ENCODE data around the gene UBE2N. TPM values are rescaled to one million over a fixed set of nuclear protein-coding genes. Genes with fewer than 3 reads are reported as not detected.
"Not testable (repeated sequence)": the region's sequence is repeated elsewhere in the genome, so short reads cannot be mapped to it uniquely, and the experiment has no call there.

Gene UBE2N
- total and polyA plus RNA-seq, 2 donors = 64.5 to 132 TPM

DNA sequence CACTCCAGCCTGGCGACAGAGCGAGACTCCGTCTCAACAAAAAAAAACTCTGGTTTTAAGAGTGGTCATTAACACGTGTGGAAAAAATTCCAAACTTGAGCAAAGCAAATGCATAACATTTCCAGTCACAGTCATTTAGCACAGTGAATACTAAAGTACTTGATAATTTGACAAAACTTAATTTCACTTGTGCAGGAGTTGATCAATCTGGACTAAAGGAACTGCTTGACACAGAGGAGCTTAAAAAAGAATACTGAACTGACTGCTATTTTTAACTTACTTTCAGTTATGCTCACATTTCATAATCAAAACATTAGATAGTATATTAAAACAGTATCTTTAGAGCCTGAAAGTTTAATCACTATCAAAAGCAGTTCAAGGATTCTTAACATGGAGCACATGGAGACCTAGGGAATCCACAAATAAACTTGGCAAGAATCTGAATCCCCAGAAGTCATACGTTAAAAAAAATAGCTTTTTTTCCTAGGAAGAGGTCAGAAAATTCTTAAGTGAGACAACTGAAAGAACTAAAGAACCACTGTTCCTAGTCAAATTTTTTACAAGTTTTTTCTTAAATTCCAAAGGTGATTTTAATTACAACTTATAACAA lies 7.4 kb downstream of the UBE2N start:
- no peak for DNase-seq (ENCODE audit: extremely low spot score)
- Histone ChIP-seq H3K4me3 (ENCODE audit: low read depth, low read length) (no peak overlapping the region), H3K27ac (ENCODE audit: low read depth) (no peak overlapping the region), H3K36me3 (ENCODE audit: insufficient read depth) (no peaks in the 10 kb centered on the region), H3K4me1 (ENCODE audit: insufficient read depth) (no peaks in the 10 kb centered on the region)
- 56% methylated on average over 5 of the region's 5 CpGs for WGBS

DNA sequence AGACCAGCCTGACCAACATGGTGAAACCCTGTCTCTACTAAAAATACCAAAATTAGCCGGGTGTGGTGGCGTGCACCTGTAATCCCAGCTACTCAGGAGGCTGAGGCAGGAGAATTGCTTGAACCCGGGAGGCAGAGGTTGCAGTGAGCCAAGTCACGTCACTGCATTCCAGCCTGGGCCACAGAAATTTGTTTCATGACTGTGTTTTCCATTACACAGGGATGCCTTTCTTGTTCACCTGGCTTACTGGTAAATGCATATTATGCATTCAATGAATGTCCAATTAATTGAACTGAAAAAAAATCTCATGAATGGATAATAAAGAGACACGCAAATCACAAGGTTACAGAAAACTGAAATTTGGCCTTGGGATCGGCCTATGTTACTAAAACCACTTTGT lies 9.7 kb downstream of the UBE2N start:
- not testable (repeated sequence) for H3K36me3 ChIP-seq (ENCODE audit: insufficient read depth); H3K4me3 ChIP-seq (ENCODE audit: low read depth, low read length); H3K27ac ChIP-seq (ENCODE audit: low read depth); DNase-seq (ENCODE audit: extremely low spot score); H3K4me1 ChIP-seq (ENCODE audit: insufficient read depth)
- WGBS = 94% methylated on average over 6 of the region's 6 CpGs

DNA sequence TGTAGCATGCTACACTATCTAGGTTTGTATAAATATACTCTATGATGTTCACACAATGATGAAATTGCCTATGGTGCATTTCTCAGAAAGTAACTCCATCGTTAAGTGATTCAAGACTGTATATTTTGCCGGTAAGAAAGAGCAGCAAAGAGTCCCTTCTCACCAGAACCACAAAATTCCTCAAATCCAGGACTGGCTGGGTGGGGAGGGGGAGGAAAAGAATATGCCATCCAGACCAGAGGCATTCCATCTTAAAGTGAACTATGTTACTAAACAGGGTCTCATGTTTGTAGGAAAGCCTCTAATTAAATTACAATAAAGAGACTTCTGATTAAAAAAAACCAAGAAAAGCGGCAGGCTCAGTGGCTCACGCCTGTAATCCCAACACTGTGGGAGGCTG lies 11.5 kb downstream of the UBE2N start:
- Histone ChIP-seq H3K27ac (ENCODE audit: low read depth) (no peak overlapping the region), H3K4me1 (ENCODE audit: insufficient read depth) (peaks cover 2% of the 10 kb centered on the region), H3K4me3 (ENCODE audit: low read depth, low read length) (no peak overlapping the region), H3K36me3 (ENCODE audit: insufficient read depth) (no peaks in the 10 kb centered on the region)
- WGBS = 91% methylated on average over 4 of the region's 4 CpGs
- no peak for DNase-seq (ENCODE audit: extremely low spot score)

DNA sequence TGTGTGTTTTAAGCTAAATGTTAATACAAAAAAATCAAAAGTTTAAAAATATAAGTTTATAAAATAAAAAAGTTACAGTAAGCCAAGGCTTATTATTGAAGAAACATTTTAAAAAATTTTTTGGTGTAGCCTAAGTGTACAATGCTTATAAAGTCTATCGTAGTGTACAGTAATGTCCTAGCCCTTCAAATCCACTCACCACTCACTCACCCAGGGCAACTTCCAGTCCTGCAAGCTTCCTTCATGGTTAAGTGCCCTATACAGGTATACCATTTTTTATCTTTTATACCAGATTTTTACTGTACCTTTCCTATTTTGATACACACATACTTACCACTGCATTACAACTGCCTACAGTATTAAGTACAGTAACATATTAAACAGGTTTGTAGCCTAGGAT lies 11.9 kb downstream of the UBE2N start:
- no peaks in the 10 kb centered on the region for H3K36me3 ChIP-seq (ENCODE audit: insufficient read depth)
- no peak overlapping the region for H3K27ac ChIP-seq (ENCODE audit: low read depth)
- 86% methylated on average over 1 of the region's 1 CpG for WGBS
- H3K4me3 ChIP-seq (ENCODE audit: low read depth, low read length) = no peak overlapping the region
- DNase-seq (ENCODE audit: extremely low spot score) = no peak
- peaks cover 2% of the 10 kb centered on the region for H3K4me1 ChIP-seq (ENCODE audit: insufficient read depth)

DNA sequence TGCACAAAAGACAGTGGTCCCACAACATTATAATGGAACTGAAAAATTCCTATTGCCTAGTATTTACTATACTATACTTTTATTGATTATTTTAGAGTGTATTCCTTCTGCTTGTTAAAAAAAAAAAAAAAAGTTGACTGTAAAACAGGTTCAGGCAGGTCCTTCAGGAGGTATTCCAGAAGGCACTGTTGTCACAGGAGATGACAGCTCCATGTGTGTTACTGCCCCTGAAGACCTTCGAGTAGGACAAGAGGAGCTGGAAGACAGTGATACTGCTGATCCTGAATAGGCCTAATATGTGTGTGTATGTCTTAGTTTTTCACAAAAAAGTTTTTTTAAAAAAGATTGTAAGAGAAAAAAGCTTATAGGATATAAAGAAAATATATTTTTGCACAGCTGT lies 12.3 kb downstream of the UBE2N start:
- Histone ChIP-seq H3K27ac (ENCODE audit: low read depth) (no peak overlapping the region), H3K36me3 (ENCODE audit: insufficient read depth) (no peaks in the 10 kb centered on the region), H3K4me3 (ENCODE audit: low read depth, low read length) (no peak overlapping the region), H3K4me1 (ENCODE audit: insufficient read depth) (peaks cover 2% of the 10 kb centered on the region)
- DNase-seq (ENCODE audit: extremely low spot score) = no peak
- WGBS = 73% methylated on average over 1 of the region's 1 CpG

DNA sequence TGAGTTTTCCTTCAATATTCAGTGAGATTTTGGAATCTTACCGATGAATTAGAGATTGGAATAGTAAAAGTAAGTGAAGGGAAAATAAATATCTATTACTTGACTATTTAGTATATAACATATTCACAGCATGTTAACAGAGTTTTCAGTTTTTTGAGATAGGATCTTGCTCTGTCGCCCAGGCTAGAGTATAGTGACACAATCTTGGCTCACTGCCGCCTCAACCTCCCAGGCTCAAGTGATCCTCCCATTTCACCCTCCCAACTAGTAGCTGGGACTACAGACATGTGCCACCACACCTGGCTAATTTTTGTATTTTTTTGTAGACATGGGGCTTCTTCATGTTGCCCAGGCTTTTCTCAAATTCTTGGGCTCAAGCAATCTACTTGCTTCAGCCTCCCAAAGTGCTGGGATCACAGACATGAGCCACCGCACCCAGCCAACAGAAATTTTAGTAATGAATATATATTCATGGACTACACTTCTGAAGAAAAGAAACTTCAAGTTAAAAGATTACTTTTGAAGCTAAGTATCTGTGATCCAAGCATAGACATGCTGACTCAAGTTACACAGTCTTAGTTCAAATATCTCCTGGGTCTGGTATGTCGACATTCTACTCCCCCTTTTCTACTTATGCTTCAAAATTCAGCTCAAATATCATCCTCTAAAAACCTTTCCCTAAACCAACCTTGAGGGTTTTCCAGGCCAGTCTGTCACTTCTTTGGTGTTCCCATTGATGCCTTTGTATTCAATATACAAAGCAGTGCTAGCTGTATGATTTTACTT lies 13.8 kb downstream of the UBE2N start:
- H3K4me1 ChIP-seq (ENCODE audit: insufficient read depth) = peaks cover 2% of the 10 kb centered on the region
- DNase-seq (ENCODE audit: extremely low spot score) = no peak
- no peaks in the 10 kb centered on the region for H3K36me3 ChIP-seq (ENCODE audit: insufficient read depth)
- 64% methylated on average over 5 of the region's 5 CpGs for WGBS
- H3K4me3 ChIP-seq (ENCODE audit: low read depth, low read length) = no peak overlapping the region
- no peak overlapping the region for H3K27ac ChIP-seq (ENCODE audit: low read depth)

DNA sequence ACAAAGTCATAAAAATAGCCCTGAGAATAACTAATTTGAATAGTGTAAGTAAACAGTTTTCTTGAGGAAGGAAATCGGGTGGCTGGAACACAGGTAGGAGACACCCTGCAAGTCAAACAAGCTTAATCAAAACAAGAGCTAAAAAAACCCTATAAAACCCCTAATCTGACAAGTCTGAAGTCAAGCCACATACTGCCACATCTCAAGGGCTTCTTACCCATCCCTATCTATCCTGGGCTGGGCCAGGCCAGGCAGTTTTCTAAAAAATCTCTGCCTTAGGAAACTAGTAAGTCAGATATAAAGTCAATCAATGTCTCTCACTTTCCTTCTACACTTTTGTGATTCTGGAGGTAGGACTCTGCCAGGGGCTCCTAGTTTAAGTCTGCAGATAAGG lies 15.3 kb downstream of the UBE2N start:
- Histone ChIP-seq H3K36me3 (ENCODE audit: insufficient read depth) (no peaks in the 10 kb centered on the region), H3K27ac (ENCODE audit: low read depth) (no peak overlapping the region), H3K4me1 (ENCODE audit: insufficient read depth) (peaks cover 2% of the 10 kb centered on the region), H3K4me3 (ENCODE audit: low read depth, low read length) (no peak overlapping the region)
- DNase-seq (ENCODE audit: extremely low spot score) = no peak
- 22% methylated on average over 1 of the region's 1 CpG for WGBS

DNA sequence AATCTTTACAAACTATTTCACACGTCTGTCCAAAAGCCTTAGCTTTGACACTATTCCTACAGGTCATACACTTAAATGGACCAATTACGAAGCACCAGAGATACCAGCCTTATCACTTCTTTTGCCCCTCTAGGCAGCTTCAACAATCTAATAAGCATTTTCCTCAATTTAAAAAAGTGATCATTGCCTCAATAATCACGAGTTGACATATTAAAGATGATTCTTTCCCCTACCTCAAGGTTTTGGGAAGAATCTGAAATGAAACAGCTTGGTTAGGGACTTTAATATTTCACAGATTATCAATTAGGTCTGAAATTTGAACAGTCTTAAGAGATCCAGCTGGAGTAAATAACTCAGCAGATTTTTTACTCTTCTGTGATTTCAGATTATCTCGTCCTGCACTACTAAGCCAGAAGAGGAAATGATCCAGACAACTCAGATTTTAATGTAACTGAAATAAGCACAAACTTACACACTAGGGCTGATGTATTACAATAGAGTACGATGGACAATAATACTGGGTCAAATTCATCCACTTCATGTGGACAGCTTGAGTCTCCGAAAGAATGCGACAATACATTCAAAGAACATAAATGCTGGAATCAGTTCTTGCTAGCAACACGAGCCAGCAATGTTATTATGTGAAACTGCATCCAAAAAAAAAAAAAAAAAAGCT lies 15.9 kb downstream of the UBE2N start:
- H3K36me3 ChIP-seq (ENCODE audit: insufficient read depth) = no peaks in the 10 kb centered on the region
- no peak overlapping the region for H3K27ac ChIP-seq (ENCODE audit: low read depth)
- no peak for DNase-seq (ENCODE audit: extremely low spot score)
- 41% methylated on average over 8 of the region's 8 CpGs for WGBS
- H3K4me3 ChIP-seq (ENCODE audit: low read depth, low read length) = no peak overlapping the region
- peaks cover 2% of the 10 kb centered on the region for H3K4me1 ChIP-seq (ENCODE audit: insufficient read depth)

DNA sequence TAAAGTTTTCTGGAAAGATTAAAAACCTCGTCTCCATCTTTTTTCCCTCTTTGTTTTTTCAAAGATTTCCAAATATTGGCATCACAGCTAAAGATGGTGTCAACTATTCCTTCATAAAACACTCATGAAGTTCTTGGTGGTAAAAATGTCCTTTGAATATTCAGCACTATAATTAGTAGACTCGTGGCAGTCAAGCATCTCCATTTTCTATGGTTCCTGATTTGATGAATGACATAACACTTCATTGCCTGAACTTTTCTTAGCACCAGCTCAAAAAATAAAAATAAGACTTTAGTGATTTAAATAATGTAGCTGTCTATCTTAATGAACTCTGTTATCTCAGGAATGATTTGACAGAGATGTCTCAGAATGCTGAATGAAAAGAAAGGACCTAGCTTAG lies 19.7 kb downstream of the UBE2N start:
- WGBS = 58% methylated on average over 2 of the region's 2 CpGs
- no peak overlapping the region for H3K27ac ChIP-seq (ENCODE audit: low read depth)
- no peak for DNase-seq (ENCODE audit: extremely low spot score)
- H3K36me3 ChIP-seq (ENCODE audit: insufficient read depth) = no peaks in the 10 kb centered on the region
- H3K4me3 ChIP-seq (ENCODE audit: low read depth, low read length) = no peak overlapping the region
- H3K4me1 ChIP-seq (ENCODE audit: insufficient read depth) = peaks cover 2% of the 10 kb centered on the region

DNA sequence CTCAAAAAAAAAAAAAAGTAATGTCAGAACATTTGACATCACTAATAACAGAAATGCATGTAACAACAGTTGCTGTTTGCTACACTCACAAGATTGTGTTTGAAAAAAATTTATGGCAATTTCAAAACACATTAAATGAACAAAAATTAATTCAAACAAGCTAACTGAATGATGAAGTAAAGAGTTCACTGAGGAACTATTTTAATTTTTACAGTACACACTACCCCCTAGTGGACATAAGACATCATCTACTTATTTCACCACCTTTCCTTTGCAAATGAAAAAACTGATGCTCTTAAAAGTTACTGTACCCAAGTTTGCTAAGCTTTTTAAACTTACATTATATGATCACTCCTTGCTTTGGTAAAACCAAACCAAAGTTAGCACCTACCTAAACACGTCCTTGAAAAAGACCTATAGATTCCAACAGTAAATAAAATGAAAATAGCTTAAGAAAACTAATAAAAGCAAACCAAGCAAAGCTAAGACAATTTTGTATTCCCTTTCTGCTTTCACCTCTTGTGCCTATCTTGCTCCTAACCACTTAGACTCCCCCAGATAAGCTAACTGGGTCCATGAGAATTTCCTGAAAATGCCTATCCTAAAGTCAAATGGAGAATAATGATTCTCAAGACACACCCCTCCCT lies 22.2 kb downstream of the UBE2N start:
- H3K4me3 ChIP-seq (ENCODE audit: low read depth, low read length) = no peak overlapping the region
- H3K36me3 ChIP-seq (ENCODE audit: insufficient read depth) = no peaks in the 10 kb centered on the region
- no peaks in the 10 kb centered on the region for H3K4me1 ChIP-seq (ENCODE audit: insufficient read depth)
- 45% methylated on average over 1 of the region's 1 CpG for WGBS
- no peak for DNase-seq (ENCODE audit: extremely low spot score)
- H3K27ac ChIP-seq (ENCODE audit: low read depth) = no peak overlapping the region

DNA sequence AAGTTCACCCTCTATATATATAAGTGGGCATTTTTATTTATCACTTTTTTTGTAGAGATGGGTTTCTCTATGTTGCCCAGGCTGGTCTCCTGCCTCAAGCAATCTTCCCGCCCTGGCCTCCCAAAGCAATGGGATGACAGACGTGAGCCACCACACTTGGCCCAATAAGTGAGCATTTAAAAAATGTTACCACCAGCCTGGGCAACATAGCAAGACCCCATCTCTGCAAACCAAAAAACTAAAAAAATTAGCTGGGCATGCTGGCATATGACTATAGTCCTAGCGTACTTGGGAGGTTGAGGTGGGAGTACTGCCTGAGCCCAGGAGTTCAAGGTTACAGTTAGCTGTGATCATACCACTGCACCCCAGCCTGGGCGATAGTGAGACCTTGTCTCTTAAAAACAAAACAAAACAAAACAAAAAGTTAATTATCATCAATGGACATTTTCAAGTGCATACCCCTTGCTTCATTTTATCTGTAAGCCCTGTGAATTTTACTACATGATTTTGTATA lies 23.7 kb downstream of the UBE2N start:
- Histone ChIP-seq H3K4me3 (ENCODE audit: low read depth, low read length) (no peak overlapping the region), H3K27ac (ENCODE audit: low read depth) (no peak overlapping the region), H3K4me1 (ENCODE audit: insufficient read depth) (no peaks in the 10 kb centered on the region), H3K36me3 (ENCODE audit: insufficient read depth) (no peaks in the 10 kb centered on the region)
- no peak for DNase-seq (ENCODE audit: extremely low spot score)
- 97% methylated on average over 4 of the region's 4 CpGs for WGBS

DNA sequence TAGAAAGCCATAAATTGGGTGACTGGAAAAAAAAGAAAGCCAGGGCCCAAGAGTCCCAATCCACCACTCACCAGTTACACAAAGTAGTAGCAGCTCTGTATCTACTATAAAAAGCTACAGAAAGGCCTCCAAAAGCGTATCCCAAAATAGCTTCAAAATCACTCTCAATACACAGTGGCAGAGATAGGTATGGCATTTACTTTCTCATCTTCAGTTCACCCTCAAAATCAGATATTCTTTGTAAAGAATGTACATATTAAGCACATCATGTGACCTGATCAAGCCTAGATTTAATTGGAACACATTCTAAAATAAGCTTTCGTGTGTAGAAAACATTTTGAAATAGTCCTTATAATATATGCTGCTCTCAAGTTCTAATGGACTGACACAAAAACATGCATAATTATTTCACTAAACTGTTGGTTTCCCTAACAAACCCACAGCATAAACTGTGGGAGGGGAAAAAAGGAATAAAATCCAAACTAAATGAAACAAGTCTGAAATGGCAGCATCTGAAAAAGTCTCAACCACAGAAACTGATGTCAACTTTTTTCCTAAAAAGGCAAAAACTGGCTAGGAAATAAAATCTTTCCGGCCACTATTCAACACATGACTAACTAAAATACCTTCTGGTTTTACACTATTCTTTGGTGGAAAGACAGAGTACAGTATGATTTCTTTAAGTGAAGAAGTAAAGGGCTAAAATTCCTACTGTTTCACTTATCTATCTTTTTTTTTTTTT lies 25.9 kb downstream of the UBE2N start:
- WGBS = 40% methylated on average over 3 of the region's 3 CpGs
- Histone ChIP-seq H3K4me1 (ENCODE audit: insufficient read depth) (no peaks in the 10 kb centered on the region), H3K36me3 (ENCODE audit: insufficient read depth) (no peaks in the 10 kb centered on the region), H3K27ac (ENCODE audit: low read depth) (peak overlapping the region; percentile 10), H3K4me3 (ENCODE audit: low read depth, low read length) (no peak overlapping the region)
- no peak for DNase-seq (ENCODE audit: extremely low spot score)

DNA sequence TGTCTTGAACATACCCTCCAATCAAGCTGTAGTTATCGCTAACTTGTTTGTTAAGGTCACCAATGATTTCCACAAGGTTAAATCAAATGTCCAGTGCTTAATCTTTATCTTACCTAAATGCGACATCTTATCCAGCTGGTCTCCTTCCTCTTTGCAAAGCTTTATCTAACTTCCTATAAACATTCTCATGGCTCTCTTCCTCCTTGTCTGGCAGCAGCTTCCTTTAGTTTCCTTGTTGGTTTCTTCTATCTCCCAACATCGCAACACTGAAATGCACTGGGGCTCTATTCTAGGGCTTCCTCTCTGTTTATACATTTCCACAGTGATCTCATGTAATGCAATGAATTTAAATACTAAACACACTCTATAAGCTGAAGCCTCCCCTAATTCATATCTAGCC lies 28.7 kb downstream of the UBE2N start:
- Histone ChIP-seq H3K36me3 (ENCODE audit: insufficient read depth) (no peaks in the 10 kb centered on the region), H3K4me3 (ENCODE audit: low read depth, low read length) (no peak overlapping the region), H3K27ac (ENCODE audit: low read depth) (no peak overlapping the region), H3K4me1 (ENCODE audit: insufficient read depth) (no peaks in the 10 kb centered on the region)
- 44% methylated on average over 3 of the region's 3 CpGs for WGBS
- no peak for DNase-seq (ENCODE audit: extremely low spot score)
